VCaP (cell line): ENCODE measurements around the gene CLPTM1.

Experiments used
- H3K27ac ChIP-seq: fragments of 450-650 bp; 2 replicates; pipeline ENCODE4 v1.5.1; 2017
- TF ChIP-seq, protein P1 (sequence below): fragments of 450-650 bp; conservative IDR thresholded peaks from 2 replicates; pipeline ENCODE4 v1.5.1; 2017; ENCODE audit warnings: mild to moderate bottlenecking, moderate library complexity

The CLPTM1 gene

DNA sequence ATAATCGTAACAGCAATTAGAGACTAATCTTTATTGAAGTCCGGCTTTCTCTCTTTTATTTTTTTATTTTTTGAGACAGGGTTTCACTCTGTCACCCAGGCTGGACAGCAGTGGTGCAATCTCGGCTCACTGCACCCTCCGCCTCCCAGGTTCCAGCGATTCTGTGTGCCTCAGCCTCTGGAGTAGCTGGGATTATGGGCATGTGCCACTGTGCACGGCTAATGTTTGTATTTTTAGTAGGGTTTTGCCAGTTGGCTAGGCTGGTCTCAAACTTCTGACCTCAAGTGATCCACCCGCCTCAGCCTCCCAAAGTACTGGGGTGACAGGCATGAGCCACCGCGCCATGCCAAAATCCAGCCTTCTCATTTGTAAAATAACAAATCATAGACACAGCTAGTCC lies 5.6 kb upstream of the CLPTM1 start:
- no peak overlapping the region for H3K27ac ChIP-seq

GRCh38 chr19:44951179-44952159 lies 3.7 kb upstream of the CLPTM1 start:
- TF ChIP-seq, protein P1, sequence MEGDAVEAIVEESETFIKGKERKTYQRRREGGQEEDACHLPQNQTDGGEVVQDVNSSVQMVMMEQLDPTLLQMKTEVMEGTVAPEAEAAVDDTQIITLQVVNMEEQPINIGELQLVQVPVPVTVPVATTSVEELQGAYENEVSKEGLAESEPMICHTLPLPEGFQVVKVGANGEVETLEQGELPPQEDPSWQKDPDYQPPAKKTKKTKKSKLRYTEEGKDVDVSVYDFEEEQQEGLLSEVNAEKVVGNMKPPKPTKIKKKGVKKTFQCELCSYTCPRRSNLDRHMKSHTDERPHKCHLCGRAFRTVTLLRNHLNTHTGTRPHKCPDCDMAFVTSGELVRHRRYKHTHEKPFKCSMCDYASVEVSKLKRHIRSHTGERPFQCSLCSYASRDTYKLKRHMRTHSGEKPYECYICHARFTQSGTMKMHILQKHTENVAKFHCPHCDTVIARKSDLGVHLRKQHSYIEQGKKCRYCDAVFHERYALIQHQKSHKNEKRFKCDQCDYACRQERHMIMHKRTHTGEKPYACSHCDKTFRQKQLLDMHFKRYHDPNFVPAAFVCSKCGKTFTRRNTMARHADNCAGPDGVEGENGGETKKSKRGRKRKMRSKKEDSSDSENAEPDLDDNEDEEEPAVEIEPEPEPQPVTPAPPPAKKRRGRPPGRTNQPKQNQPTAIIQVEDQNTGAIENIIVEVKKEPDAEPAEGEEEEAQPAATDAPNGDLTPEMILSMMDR, result peak; percentile 96
- peak overlapping the region; percentile 69 for H3K27ac ChIP-seq

More for the DNA sequence above, 5.6 kb upstream of the CLPTM1 start:
- TF ChIP-seq, protein P1, result no peak

DNA sequence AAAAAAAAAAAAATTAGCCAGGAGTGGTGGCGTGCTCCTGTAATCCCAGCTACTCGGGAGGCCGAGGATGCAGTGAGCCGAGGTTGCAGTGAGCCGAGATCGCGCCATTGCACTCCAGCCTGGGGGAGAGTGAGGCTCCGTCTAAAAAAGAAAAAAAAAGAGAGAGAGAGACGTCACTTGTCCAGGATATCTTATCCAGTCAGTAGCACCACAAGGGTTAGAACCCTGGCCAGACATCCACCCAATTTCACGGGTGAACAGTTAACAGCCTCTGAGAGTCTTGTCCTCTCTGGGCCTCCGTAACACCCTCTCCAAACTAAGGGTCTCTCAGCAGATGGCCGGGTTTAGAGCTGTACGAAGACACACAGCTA lies 917 bp upstream of the CLPTM1 start:
- H3K27ac ChIP-seq, result peak overlapping the region; percentile 98
- TF ChIP-seq, protein P1, result no peak

GRCh38 chr19:44955505-44956439 lies 592 bp downstream of the CLPTM1 start:
- peak overlapping the region; percentile 98 for H3K27ac ChIP-seq
- TF ChIP-seq, protein P1, result no peak

- peak overlapping the region; percentile 98 for H3K27ac ChIP-seq
- TF ChIP-seq, protein P1, result no peak
Observed at GRCh38 chr19:44957526-44957925, 2.3 kb downstream of the CLPTM1 start.

DNA sequence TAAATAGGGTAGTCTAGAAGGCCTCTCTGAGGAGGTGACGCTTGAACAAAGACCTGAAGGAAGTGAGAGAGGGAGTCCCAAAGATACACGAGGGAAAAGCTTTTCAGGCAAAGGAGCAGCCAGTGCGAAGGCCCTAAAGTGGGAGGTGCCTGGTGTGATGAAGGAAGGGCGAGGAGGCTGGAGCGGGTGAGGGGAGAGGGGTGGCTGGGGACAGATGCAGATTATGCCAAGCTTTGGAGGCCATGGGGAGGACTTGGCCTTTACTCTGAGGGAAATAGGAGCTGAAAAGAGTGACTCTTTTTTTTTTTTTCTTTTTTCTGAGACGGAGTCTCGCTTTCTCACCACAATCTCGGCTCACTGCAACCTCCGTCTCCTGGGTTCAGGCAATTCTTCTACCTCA lies 2.9 kb downstream of the CLPTM1 start:
- peak overlapping the region; percentile 98; the same call in 1 of the 2 replicates for H3K27ac ChIP-seq
- TF ChIP-seq, protein P1, result no peak

GRCh38 chr19:44959691-44960090 lies 4.5 kb downstream of the CLPTM1 start:
- TF ChIP-seq, protein P1, result no peak
- H3K27ac ChIP-seq, result no peak overlapping the region
